ENCODE results near the gene PSMG3.
A peak's percentile ranks its signal among the peaks of the same experiment; 100 is the strongest.

Gene PSMG3, protein sequence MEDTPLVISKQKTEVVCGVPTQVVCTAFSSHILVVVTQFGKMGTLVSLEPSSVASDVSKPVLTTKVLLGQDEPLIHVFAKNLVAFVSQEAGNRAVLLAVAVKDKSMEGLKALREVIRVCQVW

GRCh38 chr7:1569833-1570632 lies at the start of gene PSMG3:
Gene PSMG3, minus strand, starts transcription at chr7:1570032. Its CDS starts 693 bp downstream, at chr7:1569339.
- H3K36me3 ChIP-seq (ENCODE audit: control insufficient read depth, insufficient read depth, low read length): peaks cover 10% of the 10 kb centered on the region
- no peaks in the 10 kb centered on the region for H3K27me3 ChIP-seq (ENCODE audit: control insufficient read depth, insufficient read depth, low read length)
- H3K4me3 ChIP-seq (ENCODE audit: low read depth, low read length): peak within 1 kb of the TSS; percentile 68
- no peaks in the 10 kb centered on the region for H3K9me3 ChIP-seq (ENCODE audit: control insufficient read depth, insufficient read depth, low read length)
- H3K4me1 ChIP-seq (ENCODE audit: control insufficient read depth, insufficient read depth, low read length): peaks cover 6% of the 10 kb centered on the region
- peak within 1 kb of the TSS; percentile 70 for H3K9ac ChIP-seq (ENCODE audit: low read depth, low read length)

GRCh38 chr7:1618475-1618874 lies 48.6 kb upstream of the PSMG3 start:
- H3K4me3 ChIP-seq (ENCODE audit: low read depth, low read length): no peak overlapping the region
- no peaks in the 10 kb centered on the region for H3K4me1 ChIP-seq (ENCODE audit: control insufficient read depth, insufficient read depth, low read length)
- no peak overlapping the region for H3K9ac ChIP-seq (ENCODE audit: low read depth, low read length)
- H3K27me3 ChIP-seq (ENCODE audit: control insufficient read depth, insufficient read depth, low read length): no peaks in the 10 kb centered on the region
- H3K36me3 ChIP-seq (ENCODE audit: control insufficient read depth, insufficient read depth, low read length): no peaks in the 10 kb centered on the region
- H3K9me3 ChIP-seq (ENCODE audit: control insufficient read depth, insufficient read depth, low read length): no peaks in the 10 kb centered on the region

DNA sequence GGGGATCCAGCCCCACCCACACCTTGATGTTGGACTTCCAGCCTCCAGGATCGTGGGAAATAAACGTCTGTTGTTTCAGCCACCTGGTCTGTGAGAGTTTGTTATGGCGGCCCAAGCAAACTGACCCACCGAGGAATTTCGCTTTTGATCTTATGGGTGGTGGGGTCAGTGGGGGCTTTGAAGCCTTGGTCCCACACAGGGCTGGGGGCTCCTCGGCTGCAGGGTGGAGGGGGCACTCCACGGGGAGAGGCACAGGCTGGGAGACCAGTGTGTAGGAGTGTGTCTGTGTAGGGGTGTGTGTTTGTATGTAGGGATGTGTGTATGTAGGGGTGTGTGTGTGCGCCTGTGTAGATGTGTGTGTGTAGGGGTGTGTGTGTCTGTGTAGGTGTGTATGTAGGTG lies 48.1 kb upstream of the PSMG3 start:
- no peaks in the 10 kb centered on the region for H3K27me3 ChIP-seq (ENCODE audit: control insufficient read depth, insufficient read depth, low read length)
- H3K36me3 ChIP-seq (ENCODE audit: control insufficient read depth, insufficient read depth, low read length): no peaks in the 10 kb centered on the region
- no peaks in the 10 kb centered on the region for H3K9me3 ChIP-seq (ENCODE audit: control insufficient read depth, insufficient read depth, low read length)
- no peaks in the 10 kb centered on the region for H3K4me1 ChIP-seq (ENCODE audit: control insufficient read depth, insufficient read depth, low read length)
- H3K4me3 ChIP-seq (ENCODE audit: low read depth, low read length): no peak overlapping the region
- no peak overlapping the region for H3K9ac ChIP-seq (ENCODE audit: low read depth, low read length)

- no peaks in the 10 kb centered on the region for H3K4me1 ChIP-seq (ENCODE audit: control insufficient read depth, insufficient read depth, low read length)
- H3K27me3 ChIP-seq (ENCODE audit: control insufficient read depth, insufficient read depth, low read length): no peaks in the 10 kb centered on the region
- H3K9ac ChIP-seq (ENCODE audit: low read depth, low read length): no peak overlapping the region
- H3K36me3 ChIP-seq (ENCODE audit: control insufficient read depth, insufficient read depth, low read length): no peaks in the 10 kb centered on the region
- no peak overlapping the region for H3K4me3 ChIP-seq (ENCODE audit: low read depth, low read length)
- no peaks in the 10 kb centered on the region for H3K9me3 ChIP-seq (ENCODE audit: control insufficient read depth, insufficient read depth, low read length)
These were observed 46.9 kb upstream of the PSMG3 start for GRCh38 chr7:1616741-1617140.

- Histone ChIP-seq H3K36me3 (ENCODE audit: control insufficient read depth, insufficient read depth, low read length) (no peaks in the 10 kb centered on the region), H3K27me3 (ENCODE audit: control insufficient read depth, insufficient read depth, low read length) (no peaks in the 10 kb centered on the region), H3K4me1 (ENCODE audit: control insufficient read depth, insufficient read depth, low read length) (no peaks in the 10 kb centered on the region), H3K4me3 (ENCODE audit: low read depth, low read length) (no peak overlapping the region), H3K9ac (ENCODE audit: low read depth, low read length) (no peak overlapping the region), H3K9me3 (ENCODE audit: control insufficient read depth, insufficient read depth, low read length) (no peaks in the 10 kb centered on the region)
These were observed 41.9 kb upstream of the PSMG3 start for GRCh38 chr7:1611708-1612241.

- H3K4me3 ChIP-seq (ENCODE audit: low read depth, low read length): no peak overlapping the region
- H3K27me3 ChIP-seq (ENCODE audit: control insufficient read depth, insufficient read depth, low read length): no peaks in the 10 kb centered on the region
- no peaks in the 10 kb centered on the region for H3K36me3 ChIP-seq (ENCODE audit: control insufficient read depth, insufficient read depth, low read length)
- no peaks in the 10 kb centered on the region for H3K9me3 ChIP-seq (ENCODE audit: control insufficient read depth, insufficient read depth, low read length)
- H3K9ac ChIP-seq (ENCODE audit: low read depth, low read length): no peak overlapping the region
- H3K4me1 ChIP-seq (ENCODE audit: control insufficient read depth, insufficient read depth, low read length): no peaks in the 10 kb centered on the region
These were observed 41.0 kb upstream of the PSMG3 start for GRCh38 chr7:1610678-1611302.

- H3K9ac ChIP-seq (ENCODE audit: low read depth, low read length): no peak overlapping the region
- no peaks in the 10 kb centered on the region for H3K36me3 ChIP-seq (ENCODE audit: control insufficient read depth, insufficient read depth, low read length)
- no peak overlapping the region for H3K4me3 ChIP-seq (ENCODE audit: low read depth, low read length)
- H3K9me3 ChIP-seq (ENCODE audit: control insufficient read depth, insufficient read depth, low read length): no peaks in the 10 kb centered on the region
- no peaks in the 10 kb centered on the region for H3K4me1 ChIP-seq (ENCODE audit: control insufficient read depth, insufficient read depth, low read length)
- no peaks in the 10 kb centered on the region for H3K27me3 ChIP-seq (ENCODE audit: control insufficient read depth, insufficient read depth, low read length)
These were observed 40.3 kb upstream of the PSMG3 start for GRCh38 chr7:1610013-1610677.

DNA sequence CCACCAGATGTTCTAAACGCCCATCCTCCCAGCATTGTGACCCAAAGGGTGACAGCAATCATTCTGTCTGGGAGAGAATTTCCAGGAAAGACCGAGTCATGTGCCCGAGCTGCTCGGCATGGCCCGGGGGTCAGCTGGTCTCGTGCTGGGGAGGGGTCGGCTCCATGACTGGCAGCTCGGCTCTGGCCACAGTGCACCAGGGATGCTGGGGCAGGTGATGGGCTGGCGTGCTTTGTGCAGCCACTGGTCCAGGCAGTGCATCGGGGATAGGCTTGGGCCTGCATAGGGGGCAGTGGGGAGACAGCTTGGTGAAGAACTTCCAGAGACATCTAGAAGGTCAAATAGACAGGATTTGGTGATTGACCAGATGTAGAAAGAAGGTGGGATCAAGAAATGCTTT lies 39.2 kb upstream of the PSMG3 start:
- H3K27me3 ChIP-seq (ENCODE audit: control insufficient read depth, insufficient read depth, low read length): no peaks in the 10 kb centered on the region

GRCh38 chr7:1608318-1608717 lies 38.5 kb upstream of the PSMG3 start:
- Histone ChIP-seq H3K4me1 (ENCODE audit: control insufficient read depth, insufficient read depth, low read length) (no peaks in the 10 kb centered on the region), H3K9me3 (ENCODE audit: control insufficient read depth, insufficient read depth, low read length) (no peaks in the 10 kb centered on the region), H3K27me3 (ENCODE audit: control insufficient read depth, insufficient read depth, low read length) (no peaks in the 10 kb centered on the region), H3K9ac (ENCODE audit: low read depth, low read length) (no peak overlapping the region), H3K4me3 (ENCODE audit: low read depth, low read length) (no peak overlapping the region), H3K36me3 (ENCODE audit: control insufficient read depth, insufficient read depth, low read length) (no peaks in the 10 kb centered on the region)

More for the DNA sequence above, 39.2 kb upstream of the PSMG3 start:
- Histone ChIP-seq H3K9ac (ENCODE audit: low read depth, low read length) (no peak overlapping the region), H3K36me3 (ENCODE audit: control insufficient read depth, insufficient read depth, low read length) (no peaks in the 10 kb centered on the region), H3K4me3 (ENCODE audit: low read depth, low read length) (no peak overlapping the region), H3K4me1 (ENCODE audit: control insufficient read depth, insufficient read depth, low read length) (no peaks in the 10 kb centered on the region), H3K9me3 (ENCODE audit: control insufficient read depth, insufficient read depth, low read length) (no peaks in the 10 kb centered on the region)

GRCh38 chr7:1607696-1608095 lies 37.9 kb upstream of the PSMG3 start:
- Histone ChIP-seq H3K9me3 (ENCODE audit: control insufficient read depth, insufficient read depth, low read length) (no peaks in the 10 kb centered on the region), H3K9ac (ENCODE audit: low read depth, low read length) (no peak overlapping the region), H3K27me3 (ENCODE audit: control insufficient read depth, insufficient read depth, low read length) (no peaks in the 10 kb centered on the region), H3K4me3 (ENCODE audit: low read depth, low read length) (no peak overlapping the region), H3K4me1 (ENCODE audit: control insufficient read depth, insufficient read depth, low read length) (no peaks in the 10 kb centered on the region), H3K36me3 (ENCODE audit: control insufficient read depth, insufficient read depth, low read length) (no peaks in the 10 kb centered on the region)

DNA sequence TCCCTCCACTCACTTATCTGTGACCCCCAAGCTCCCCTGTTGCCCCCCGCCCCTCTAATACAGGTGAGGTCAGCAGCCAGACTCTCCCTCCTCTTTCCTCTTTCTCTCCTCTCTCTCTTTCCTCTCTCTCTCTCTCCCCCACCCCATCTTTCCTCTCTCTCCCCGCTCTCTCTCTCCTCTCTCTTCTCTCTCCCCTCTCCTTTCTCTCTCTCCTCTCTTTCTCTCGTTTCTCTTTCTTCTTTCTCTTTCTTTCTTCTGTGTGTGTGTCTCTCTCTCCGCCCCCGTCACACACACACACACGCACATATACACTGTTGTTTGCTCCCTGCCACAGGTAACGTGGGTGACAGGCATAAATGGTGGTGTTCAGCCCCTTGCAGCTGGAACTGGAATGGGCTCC lies 37.2 kb upstream of the PSMG3 start:
- no peaks in the 10 kb centered on the region for H3K27me3 ChIP-seq (ENCODE audit: control insufficient read depth, insufficient read depth, low read length)

More for the DNA sequence above, 37.2 kb upstream of the PSMG3 start:
- no peaks in the 10 kb centered on the region for H3K9me3 ChIP-seq (ENCODE audit: control insufficient read depth, insufficient read depth, low read length)
- no peaks in the 10 kb centered on the region for H3K36me3 ChIP-seq (ENCODE audit: control insufficient read depth, insufficient read depth, low read length)
- H3K4me3 ChIP-seq (ENCODE audit: low read depth, low read length): no peak overlapping the region
- H3K9ac ChIP-seq (ENCODE audit: low read depth, low read length): no peak overlapping the region
- H3K4me1 ChIP-seq (ENCODE audit: control insufficient read depth, insufficient read depth, low read length): no peaks in the 10 kb centered on the region
